PC-3 (cell line): Measurements from ENCODE around the gene GABBR2.

Experiments used
- EZH2 ChIP-seq: fragments of 300-600 bp; sonication (generic); IDR thresholded peaks from one replicate; pipeline ENCODE4 v1.6.1; 2017; ENCODE audit warnings: antibody characterized with exemption, mild to moderate bottlenecking, low read length; ENCODE audit not compliant: unreplicated experiment
- EZH2phosphoT487 ChIP-seq: fragments of 300-600 bp; sonication (generic); IDR thresholded peaks from 2 replicates; pipeline ENCODE4 v1.6.1; 2018; ENCODE audit warnings: mild to moderate bottlenecking, antibody characterized with exemption, low read length, borderline replicate concordance
- TF ChIP-seq, protein P1 (sequence below): fragments of 300-600 bp; sonication (generic); conservative IDR thresholded peaks from 2 replicates; pipeline ENCODE4 v1.5.1; 2017; ENCODE audit warnings: antibody characterized with exemption, low read depth, mild to moderate bottlenecking, low read length

DNA sequence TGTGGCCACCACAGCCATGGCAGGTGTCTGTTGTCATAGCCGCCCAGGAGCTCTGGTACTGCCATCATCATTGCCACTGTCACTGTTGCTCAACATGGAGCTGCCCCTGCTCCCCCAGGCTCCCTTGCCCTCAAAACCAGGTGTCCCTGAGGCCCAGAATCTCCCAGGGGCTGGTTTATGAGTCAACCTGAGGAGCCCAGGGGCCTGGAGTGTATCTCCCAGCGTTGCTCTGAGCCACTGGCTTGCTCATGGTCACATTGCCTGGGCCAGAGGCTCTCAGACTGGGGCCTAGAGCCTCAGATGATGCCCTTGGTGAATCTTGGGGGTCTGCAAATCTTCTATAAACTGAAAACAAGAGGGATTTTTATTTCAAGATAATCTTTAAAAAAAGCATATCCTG, 428.6 kb downstream of the GABBR2 start:
- TF ChIP-seq, protein P1, sequence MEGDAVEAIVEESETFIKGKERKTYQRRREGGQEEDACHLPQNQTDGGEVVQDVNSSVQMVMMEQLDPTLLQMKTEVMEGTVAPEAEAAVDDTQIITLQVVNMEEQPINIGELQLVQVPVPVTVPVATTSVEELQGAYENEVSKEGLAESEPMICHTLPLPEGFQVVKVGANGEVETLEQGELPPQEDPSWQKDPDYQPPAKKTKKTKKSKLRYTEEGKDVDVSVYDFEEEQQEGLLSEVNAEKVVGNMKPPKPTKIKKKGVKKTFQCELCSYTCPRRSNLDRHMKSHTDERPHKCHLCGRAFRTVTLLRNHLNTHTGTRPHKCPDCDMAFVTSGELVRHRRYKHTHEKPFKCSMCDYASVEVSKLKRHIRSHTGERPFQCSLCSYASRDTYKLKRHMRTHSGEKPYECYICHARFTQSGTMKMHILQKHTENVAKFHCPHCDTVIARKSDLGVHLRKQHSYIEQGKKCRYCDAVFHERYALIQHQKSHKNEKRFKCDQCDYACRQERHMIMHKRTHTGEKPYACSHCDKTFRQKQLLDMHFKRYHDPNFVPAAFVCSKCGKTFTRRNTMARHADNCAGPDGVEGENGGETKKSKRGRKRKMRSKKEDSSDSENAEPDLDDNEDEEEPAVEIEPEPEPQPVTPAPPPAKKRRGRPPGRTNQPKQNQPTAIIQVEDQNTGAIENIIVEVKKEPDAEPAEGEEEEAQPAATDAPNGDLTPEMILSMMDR: no peak
- TF ChIP-seq EZH2 (no peak), EZH2phosphoT487 (no peak)
